Measurements from ENCODE around the gene DDX10.
"Not testable (repeated sequence)": the region's sequence is repeated elsewhere in the genome, so short reads cannot be mapped to it uniquely, and the experiment has no call there.

The DDX10 gene

GRCh38 chr11:108715239-108715638, 50.4 kb downstream of the DDX10 start:
- no peak for DNase-seq (ENCODE audit: low spot score)

GRCh38 chr11:108718466-108718865, 53.6 kb downstream of the DDX10 start:
- DNase-seq (ENCODE audit: low spot score) = no peak

GRCh38 chr11:108724974-108725689, 60.3 kb downstream of the DDX10 start:
- DNase-seq (ENCODE audit: low spot score) = no peak

- DNase-seq (ENCODE audit: low spot score) = no peak
Observed at GRCh38 chr11:108726077-108726800, 61.4 kb downstream of the DDX10 start.

GRCh38 chr11:108727665-108728064, 62.8 kb downstream of the DDX10 start:
- DNase-seq (ENCODE audit: low spot score) = no peak

GRCh38 chr11:108729227-108729871, 64.5 kb downstream of the DDX10 start:
- no peak for DNase-seq (ENCODE audit: low spot score)

- DNase-seq (ENCODE audit: low spot score) = no peak
Observed at GRCh38 chr11:108732395-108732794, 67.5 kb downstream of the DDX10 start.

- DNase-seq (ENCODE audit: low spot score) = no peak
Observed at GRCh38 chr11:108733479-108734116, 68.7 kb downstream of the DDX10 start.

GRCh38 chr11:108734283-108734682, 69.4 kb downstream of the DDX10 start:
- DNase-seq (ENCODE audit: low spot score) = no peak

- no peak for DNase-seq (ENCODE audit: low spot score)
Observed at GRCh38 chr11:108734956-108735559, 70.2 kb downstream of the DDX10 start.

- not testable (repeated sequence) for DNase-seq (ENCODE audit: low spot score)
Observed at GRCh38 chr11:108740132-108740531, 75.3 kb downstream of the DDX10 start.

- DNase-seq (ENCODE audit: low spot score) = no peak
Observed at GRCh38 chr11:108743851-108744250, 79.0 kb downstream of the DDX10 start.

GRCh38 chr11:108748968-108749367, 84.1 kb downstream of the DDX10 start:
- DNase-seq (ENCODE audit: low spot score) = no peak

GRCh38 chr11:108751444-108751843, 86.6 kb downstream of the DDX10 start:
- no peak for DNase-seq (ENCODE audit: low spot score)

- DNase-seq (ENCODE audit: low spot score) = no peak
Observed at GRCh38 chr11:108752297-108752751, 87.5 kb downstream of the DDX10 start.

- no peak for DNase-seq (ENCODE audit: low spot score)
Observed at GRCh38 chr11:108754901-108755625, 90.2 kb downstream of the DDX10 start.

GRCh38 chr11:108757630-108758029, 92.8 kb downstream of the DDX10 start:
- no peak for DNase-seq (ENCODE audit: low spot score)

GRCh38 chr11:108758458-108758857, 93.6 kb downstream of the DDX10 start:
- no peak for DNase-seq (ENCODE audit: low spot score)

- DNase-seq (ENCODE audit: low spot score) = no peak
Observed at GRCh38 chr11:108766596-108767173, 101.8 kb downstream of the DDX10 start.

- no peak for DNase-seq (ENCODE audit: low spot score)
Observed at GRCh38 chr11:108768370-108768769, 103.5 kb downstream of the DDX10 start.

GRCh38 chr11:108768964-108769363, 104.1 kb downstream of the DDX10 start:
- no peak for DNase-seq (ENCODE audit: low spot score)
